T-helper 22 cell (primary cell): ENCODE results near the gene THAP3.

Experiments used
- DNase-seq: peaks from one replicate; pipeline ENCODE4 v3.0.0-alpha.2; 2020; ENCODE audit warnings: low read depth

The THAP3 gene

DNA sequence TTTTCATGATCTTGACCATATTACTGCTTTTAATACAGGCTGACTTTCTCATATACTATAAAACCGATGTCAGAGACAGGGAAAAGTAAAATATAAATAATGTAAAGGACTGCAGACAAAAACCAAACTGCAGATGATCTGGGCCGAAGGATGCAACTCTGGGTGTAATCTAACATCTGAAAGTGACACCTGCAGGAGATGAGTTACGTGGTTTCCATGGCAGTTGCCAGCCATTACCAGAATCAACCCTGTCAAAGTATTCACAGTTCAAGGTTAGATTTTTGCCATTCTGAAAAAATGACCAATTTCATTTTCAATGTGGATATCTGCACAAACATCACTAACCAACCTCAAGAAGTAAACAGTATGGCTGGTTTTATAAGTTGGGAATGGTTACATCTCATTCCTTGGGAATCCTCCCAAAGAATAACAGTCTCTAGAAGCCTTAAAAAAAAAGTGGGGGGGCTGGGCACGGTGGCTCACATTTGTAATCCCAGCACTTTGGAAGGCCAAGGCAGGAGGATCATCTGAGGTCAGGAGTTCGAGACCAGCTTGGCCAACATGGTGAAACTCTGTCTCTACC lies 49.2 kb downstream of the THAP3 start:
- no peak for DNase-seq

DNA sequence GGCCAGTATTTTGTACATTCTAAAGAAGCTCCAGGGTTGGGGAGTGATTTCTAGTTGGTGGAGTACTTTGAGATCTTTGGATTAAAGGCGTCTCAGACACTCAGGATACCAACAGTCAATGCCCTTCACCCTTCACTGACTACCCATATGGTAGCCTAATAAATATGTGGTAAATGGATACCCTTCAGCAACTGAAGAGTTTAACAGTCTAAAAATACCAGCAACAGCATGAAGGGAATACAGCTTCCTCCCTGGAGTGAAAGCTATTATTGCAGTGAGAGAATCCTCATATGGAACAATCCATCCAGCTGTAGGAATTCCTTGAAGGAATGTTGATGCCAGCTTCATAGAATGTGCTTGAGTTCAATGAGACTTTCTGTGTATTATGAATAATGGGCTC lies 50.1 kb downstream of the THAP3 start:
- DNase-seq: no peak

GRCh38 chr1:6675941-6676340 lies 51.3 kb downstream of the THAP3 start:
- DNase-seq: no peak
